OCI-LY3 (cell line): ENCODE data around the gene ZNF763.

Experiments
- EZH2phosphoT487 ChIP-seq: fragments of 200-600 bp; shearing (Covaris generic); IDR thresholded peaks from 2 replicates; pipeline ENCODE4 v1.6.1; 2018; ENCODE audit warnings: antibody characterized with exemption, mixed run types, low read depth
- TF ChIP-seq, protein P1 (sequence below): fragments of 200-600, 300-600 bp; sonication (generic); IDR thresholded peaks from 2 replicates; pipeline ENCODE4 v1.5.1; 2014; ENCODE audit warnings: antibody characterized with exemption, low read length, low read depth

DNA sequence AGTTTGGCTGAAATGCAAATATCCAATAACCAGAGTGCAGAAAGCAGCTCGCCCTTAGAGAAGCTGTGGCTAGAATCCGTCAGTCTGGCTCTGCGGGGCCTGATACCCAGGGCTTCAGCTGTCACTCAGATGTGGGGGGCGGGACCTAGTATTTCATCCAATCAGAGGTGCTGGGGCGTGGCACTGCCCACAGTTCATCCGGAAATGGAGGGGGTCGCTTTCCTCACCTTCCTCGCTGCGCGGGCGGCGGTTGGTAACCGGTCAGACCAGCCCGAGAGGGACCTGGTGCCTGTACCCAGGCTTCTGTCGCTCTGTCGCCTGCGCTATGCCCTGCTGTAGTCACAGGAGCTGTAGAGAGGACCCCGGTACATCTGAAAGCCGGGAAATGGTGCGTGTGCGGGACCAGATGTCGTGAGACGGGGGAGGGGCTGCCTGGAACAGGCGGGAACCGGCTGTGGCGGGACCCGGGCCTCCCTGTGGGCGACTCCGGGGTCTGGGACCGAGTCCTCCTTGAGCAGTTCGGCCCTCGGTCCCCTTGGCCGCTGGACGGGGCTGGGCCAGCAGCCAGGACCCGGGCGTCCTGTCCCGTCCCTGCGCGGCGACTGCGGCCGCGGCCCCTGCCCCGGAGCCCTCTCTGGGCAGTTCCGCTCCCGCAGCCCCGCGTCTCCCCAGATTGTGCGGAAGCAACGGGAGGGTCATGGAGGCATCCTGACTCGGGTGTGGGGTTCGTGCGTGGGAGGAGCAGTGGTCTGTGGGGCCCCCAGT is 39.8 kb upstream of the ZNF763 start, which contains the start of gene ZNF700:
- TF ChIP-seq, protein P1, sequence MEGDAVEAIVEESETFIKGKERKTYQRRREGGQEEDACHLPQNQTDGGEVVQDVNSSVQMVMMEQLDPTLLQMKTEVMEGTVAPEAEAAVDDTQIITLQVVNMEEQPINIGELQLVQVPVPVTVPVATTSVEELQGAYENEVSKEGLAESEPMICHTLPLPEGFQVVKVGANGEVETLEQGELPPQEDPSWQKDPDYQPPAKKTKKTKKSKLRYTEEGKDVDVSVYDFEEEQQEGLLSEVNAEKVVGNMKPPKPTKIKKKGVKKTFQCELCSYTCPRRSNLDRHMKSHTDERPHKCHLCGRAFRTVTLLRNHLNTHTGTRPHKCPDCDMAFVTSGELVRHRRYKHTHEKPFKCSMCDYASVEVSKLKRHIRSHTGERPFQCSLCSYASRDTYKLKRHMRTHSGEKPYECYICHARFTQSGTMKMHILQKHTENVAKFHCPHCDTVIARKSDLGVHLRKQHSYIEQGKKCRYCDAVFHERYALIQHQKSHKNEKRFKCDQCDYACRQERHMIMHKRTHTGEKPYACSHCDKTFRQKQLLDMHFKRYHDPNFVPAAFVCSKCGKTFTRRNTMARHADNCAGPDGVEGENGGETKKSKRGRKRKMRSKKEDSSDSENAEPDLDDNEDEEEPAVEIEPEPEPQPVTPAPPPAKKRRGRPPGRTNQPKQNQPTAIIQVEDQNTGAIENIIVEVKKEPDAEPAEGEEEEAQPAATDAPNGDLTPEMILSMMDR = no peak
- no peak for TF ChIP-seq EZH2phosphoT487
